HepG2 (cell line): Measurements from ENCODE around the gene POU3F1. TPM values are rescaled to one million over a fixed set of nuclear protein-coding genes. Genes with fewer than 3 reads are reported as not detected.

Experiments
- ARID5B ChIP-seq: IDR thresholded peaks from 2 replicates; pipeline ENCODE4 v1.4.0; 2020; ENCODE audit warnings: mild to moderate bottlenecking, missing genetic modification reagents
- ASH2L ChIP-seq: fragments of 300-600, 200-600 bp; sonication (generic); IDR thresholded peaks from 2 replicates; pipeline ENCODE4 v1.7.0; 2017; ENCODE audit warnings: low read depth, mild to moderate bottlenecking, moderate library complexity, mixed read lengths, low read length; ENCODE audit not compliant: insufficient read length
- CBX2 ChIP-seq, 2 experiments: fragments of 200-600 bp in 1 of 2; sonication (generic); formaldehyde crosslinking in 1 of 2; IDR thresholded peaks; 2 replicates each; pipeline versions ENCODE4 v1.7.0 to v1.8.1; 2018 to 2022; ENCODE audit warnings: low read depth in 2 of 2, low read length in 1 of 2, mild to moderate bottlenecking in 1 of 2, missing genetic modification reagents in 1 of 2
- EHMT2 ChIP-seq: fragments of 200-600 bp; sonication (generic); IDR thresholded peaks from 2 replicates; pipeline ENCODE4 v1.7.0; 2017; ENCODE audit warnings: antibody characterized with exemption, low read depth, low read length, borderline replicate concordance
- ELF3 ChIP-seq: IDR thresholded peaks from 2 replicates; pipeline ENCODE4 v1.6.1; 2016; ENCODE audit warnings: missing genetic modification reagents, missing compliant biosample characterization
- FOSL1 ChIP-seq: sonication (generic); formaldehyde crosslinking; IDR thresholded peaks from 2 replicates; pipeline ENCODE4 v1.9.0; 2021; ENCODE audit warnings: missing genetic modification reagents, borderline replicate concordance
- GABPA ChIP-seq, 2 experiments: IDR thresholded peaks; 2 replicates each; pipeline ENCODE4 v1.6.1; 2011 to 2016; ENCODE audit warnings: low read depth in 2 of 2, low read length in 1 of 2, missing biosample characterization in 1 of 2, missing genetic modification characterization in 1 of 2
- HHEX ChIP-seq: IDR thresholded peaks from 2 replicates; pipeline ENCODE4 v1.6.1; 2016; ENCODE audit warnings: control low read depth
- KLF13 ChIP-seq: sonication (generic); formaldehyde crosslinking; IDR thresholded peaks from 2 replicates; pipeline ENCODE4 v1.4.0; 2020; ENCODE audit warnings: mild to moderate bottlenecking, missing genetic modification reagents
- MAFK ChIP-seq, 2 experiments: IDR thresholded peaks in 1 of 2; conservative IDR thresholded peaks in 1 of 2; 2 replicates each; pipeline ENCODE4 v1.6.1; 2011; ENCODE audit warnings: improper control_type of control experiment in 2 of 2, low read length in 2 of 2
- MIER3 ChIP-seq: IDR thresholded peaks from 2 replicates; pipeline ENCODE4 v1.6.1; 2016; ENCODE audit warnings: missing compliant biosample characterization, borderline replicate concordance
- MXI1 ChIP-seq: IDR thresholded peaks from 3 replicates; pipeline ENCODE4 v1.6.1; 2012; ENCODE audit warnings: low read depth, low read length, inconsistent platforms, borderline replicate concordance
- MYC ChIP-seq: sonication (generic); formaldehyde crosslinking; IDR thresholded peaks from 2 replicates; pipeline ENCODE4 v1.9.0; 2021; ENCODE audit warnings: missing genetic modification reagents, borderline replicate concordance
- NFYB ChIP-seq: sonication (generic); formaldehyde crosslinking; IDR thresholded peaks from 2 replicates; pipeline ENCODE4 v1.4.0; 2020; ENCODE audit warnings: missing genetic modification reagents
- SAP130 ChIP-seq: IDR thresholded peaks from 2 replicates; pipeline ENCODE4 v1.6.1; 2016; ENCODE audit warnings: low read depth
- SOX5 ChIP-seq: IDR thresholded peaks from 2 replicates; pipeline ENCODE4 v1.6.1; 2016; ENCODE audit warnings: borderline replicate concordance
- TBL1XR1 ChIP-seq: fragments of 150-350 bp; IDR thresholded peaks from 2 replicates; pipeline ENCODE4 v1.6.1; 2014; ENCODE audit warnings: borderline replicate concordance, low read length; ENCODE audit not compliant: partially characterized antibody
- TEAD3 ChIP-seq: optimal IDR thresholded peaks from 2 replicates; pipeline ENCODE3; 2016; ENCODE audit warnings: borderline replicate concordance
- ZBTB38 ChIP-seq: sonication (generic); formaldehyde crosslinking; IDR thresholded peaks from 2 replicates; pipeline ENCODE4 v1.5.1; 2020; ENCODE audit warnings: mild to moderate bottlenecking, missing genetic modification reagents
- ZFX ChIP-seq: sonication (generic); formaldehyde crosslinking; IDR thresholded peaks from 2 replicates; pipeline ENCODE4 v1.4.0; 2020; ENCODE audit warnings: mild to moderate bottlenecking, low read depth, missing genetic modification reagents, moderate library complexity
- ZFY ChIP-seq: sonication (generic); formaldehyde crosslinking; IDR thresholded peaks from 2 replicates; pipeline ENCODE4 v1.4.0; 2020; ENCODE audit warnings: missing genetic modification reagents
- ZNF138 ChIP-seq: sonication (generic); formaldehyde crosslinking; IDR thresholded peaks from 2 replicates; pipeline ENCODE4 v1.5.0; 2020; ENCODE audit warnings: mild to moderate bottlenecking, low read depth, missing genetic modification reagents
- ZNF557 ChIP-seq: sonication (generic); formaldehyde crosslinking; IDR thresholded peaks from 2 replicates; pipeline ENCODE4 v1.4.0; 2020; ENCODE audit warnings: missing genetic modification reagents
- ZNF841 ChIP-seq: sonication (generic); formaldehyde crosslinking; IDR thresholded peaks from 2 replicates; pipeline ENCODE4 v1.8.1; 2023; ENCODE audit warnings: missing genetic modification reagents, borderline replicate concordance
- ZSCAN25 ChIP-seq: sonication (generic); formaldehyde crosslinking; IDR thresholded peaks from 2 replicates; pipeline ENCODE4 v1.8.0; 2022; ENCODE audit warnings: mild to moderate bottlenecking, missing genetic modification reagents
- polyA plus RNA-seq, 8 experiments: library from polyadenylated mRNA; depleted of rRNA in 3 of 8; stranded (reverse) in 7 of 8; unstranded in 1 of 8; fragments of >200 nt; fragmentation: Illumina TruSeq in 4 of 8; extraction: Trizol in 4 of 8; gene quantifications; 2 replicates each; pipeline versions ENCODE4 v1.2.1 to v1.2.3, GENCODE V29; 2011 to 2016; ENCODE audit warnings: low read depth in 4 of 8, missing spikeins in 1 of 8, mixed read lengths in 1 of 8; ENCODE audit not compliant: insufficient read depth in 1 of 8
- total RNA-seq, 5 experiments: library from RNA; depleted of rRNA; stranded (reverse); fragments of >200 nt; fragmentation: Illumina TruSeq; extraction: Trizol; gene quantifications; 2 replicates each; pipeline ENCODE4 v1.2.3, GENCODE V29; 2016; ENCODE audit warnings: low read depth in 1 of 5

POU3F1 gene
- total and polyA plus RNA-seq, 2 of the 13 experiments (the other 11 are each of a cell fraction or from before 2014, with no cell fraction given) = not detected

- TF ChIP-seq GABPA (IDR thresholded peaks at IDR 0.05; ENCODE audit: low read depth, low read length) (no peak), GABPA (CRISPR knock-in tag; IDR thresholded peaks at IDR 0.05; ENCODE audit: low read depth) (0 out of 2 replicates have a peak, but pooled peaks have one; percentile 29), TBL1XR1 (no peak), SAP130 (CRISPR knock-in tag) (peak; percentile 34; the same call in 1 of the 2 replicates), EHMT2 (no peak), FOSL1 (CRISPR knock-in tag) (no peak), ZNF841 (no peak), ELF3 (CRISPR knock-in tag) (peak; percentile 12; the same call in 1 of the 2 replicates), CBX2 (IDR thresholded peaks at IDR 0.05; ENCODE audit: low read depth, low read length) (no peak), CBX2 (CRISPR knock-in tag; IDR thresholded peaks at IDR 0.05; ENCODE audit: low read depth) (no peak), KLF13 (CRISPR knock-in tag) (no peak), MYC (CRISPR knock-in tag) (0 out of 2 replicates have a peak, but pooled peaks have one; percentile 28), ZFY (CRISPR knock-in tag) (peak; percentile 24; the same call in 1 of the 2 replicates), TEAD3 (CRISPR knock-in tag) (no peak), ARID5B (no peak), NFYB (CRISPR knock-in tag) (no peak), MXI1 (no peak), ZNF557 (CRISPR knock-in tag) (no peak), ZNF138 (CRISPR knock-in tag) (no peak), ASH2L (no peak), HHEX (CRISPR knock-in tag) (no peak), ZSCAN25 (no peak), MAFK (conservative IDR thresholded peaks at IDR 0.05 in 1 of 2, IDR thresholded peaks at IDR 0.05 in 1 of 2; ENCODE audit: low read length in 2 of 2) (no peak), MIER3 (CRISPR knock-in tag) (no peak), ZBTB38 (peak; percentile 51; the same call in 1 of the 2 replicates), ZFX (CRISPR knock-in tag) (peak; percentile 54), SOX5 (CRISPR knock-in tag) (no peak)
Observed at GRCh38 chr1:38009088-38009840, 37.3 kb downstream of the POU3F1 start (continued).
